ENCODE data around the gene SDR9C7. TPM values are rescaled to one million over a fixed set of nuclear protein-coding genes. Genes with fewer than 3 reads are reported as not detected.
A peak's percentile ranks its signal among the peaks of the same experiment; 100 is the strongest.
"Not testable (repeated sequence)": the region's sequence is repeated elsewhere in the genome, so short reads cannot be mapped to it uniquely, and the experiment has no call there.

Gene SDR9C7
- polyA plus RNA-seq, 4 donors, result 0.23 to 0.53 (median 0.27) TPM

- DNase-seq (ENCODE audit: low read depth in 4 of 4, low spot score in 3 of 4), result not testable (repeated sequence)
These were observed 54.7 kb downstream of the SDR9C7 start for GRCh38 chr12:56879240-56880124.

GRCh38 chr12:56878010-56878339 is 56.2 kb downstream of the SDR9C7 start:
- peak in 1 of 4 donors; percentile 1 for DNase-seq (ENCODE audit: low read depth in 4 of 4, low spot score in 3 of 4)

GRCh38 chr12:56877195-56878009 is 56.8 kb downstream of the SDR9C7 start:
- no peak for DNase-seq (ENCODE audit: low read depth in 4 of 4, low spot score in 3 of 4)

- DNase-seq (ENCODE audit: low read depth in 4 of 4, low spot score in 3 of 4), result no peak
These were observed 59.4 kb downstream of the SDR9C7 start for GRCh38 chr12:56874821-56875220.

- DNase-seq (ENCODE audit: low read depth in 4 of 4, low spot score in 3 of 4), result peak in 2 of 4 donors; percentile 2 to 14
These were observed 60.8 kb downstream of the SDR9C7 start for GRCh38 chr12:56873382-56873781.

Other genes with a start within 250 kb of the SDR9C7 start
- gene PTGES3, start 246.1 kb downstream of the SDR9C7 start, polyA plus RNA-seq (ENCODE audit: insufficient read length in 4 of 4), result 100 to 1,000 TPM; 274 to 381 (median 335) TPM
- gene NACA, start 209.1 kb downstream of the SDR9C7 start, polyA plus RNA-seq (ENCODE audit: insufficient read length in 4 of 4), result 1,000 to 10,000 TPM; 2,010 to 2,427 (median 2,183) TPM
- gene PRIM1, start 182.1 kb downstream of the SDR9C7 start, polyA plus RNA-seq (ENCODE audit: insufficient read length in 4 of 4), result 10 to 100 TPM; 16.7 to 23.6 (median 19.1) TPM
- gene HSD17B6, start 171.1 kb downstream of the SDR9C7 start, polyA plus RNA-seq (ENCODE audit: insufficient read length in 4 of 4), result 1 to 10 TPM in 1 of 4 donors, under 1 TPM in 3; 0.64 to 1.1 (median 0.69) TPM
- 1 to 10 TPM in 1 of 4 donors, under 1 TPM in 3; 0.46 to 1.2 (median 0.52) TPM for gene RDH16, start 23.2 kb upstream of the SDR9C7 start, polyA plus RNA-seq (ENCODE audit: insufficient read length in 4 of 4)
- 10 to 100 TPM in 3 of 4 donors, 1 to 10 TPM in 1; 8.9 to 13.8 (median 11.7) TPM for gene ZBTB39, start 72.1 kb upstream of the SDR9C7 start, polyA plus RNA-seq (ENCODE audit: insufficient read length in 4 of 4)
- gene TAC3, start 82.1 kb upstream of the SDR9C7 start, polyA plus RNA-seq (ENCODE audit: insufficient read length in 4 of 4), result 1 to 10 TPM in 3 of 4 donors, under 1 TPM in 1; 0.37 to 7.6 (median 2.0) TPM
- gene MYO1A, start 115.7 kb upstream of the SDR9C7 start, polyA plus RNA-seq (ENCODE audit: insufficient read length in 4 of 4), result under 1 TPM in 3 of 4 donors, not detected in 1; 0.11 to 0.20 (median 0.15) TPM
- gene NEMP1, start 144.4 kb upstream of the SDR9C7 start, polyA plus RNA-seq (ENCODE audit: insufficient read length in 4 of 4), result 10 to 100 TPM; 19.6 to 27.0 (median 25.6) TPM
- 10 to 100 TPM; 40.4 to 54.4 (median 45.4) TPM for gene NAB2, start 154.7 kb upstream of the SDR9C7 start, polyA plus RNA-seq (ENCODE audit: insufficient read length in 4 of 4)
- 100 to 1,000 TPM in 2 of 4 donors, 10 to 100 TPM in 2; 74.8 to 122 (median 98.2) TPM for gene STAT6, start 177.0 kb upstream of the SDR9C7 start, polyA plus RNA-seq (ENCODE audit: insufficient read length in 4 of 4)
- gene LRP1, start 194.1 kb upstream of the SDR9C7 start, polyA plus RNA-seq (ENCODE audit: insufficient read length in 4 of 4), result 100 to 1,000 TPM in 1 of 4 donors, 10 to 100 TPM in 3; 65.3 to 234 (median 81.0) TPM
- under 1 TPM in 1 of 4 donors, not detected in 3; 0.53 TPM for gene LRP1-AS, start 213.2 kb upstream of the SDR9C7 start, polyA plus RNA-seq (ENCODE audit: insufficient read length in 4 of 4)